Measurements from ENCODE around the gene ATL2. TPM values are rescaled to one million over a fixed set of nuclear protein-coding genes. Genes with fewer than 3 reads are reported as not detected.
"Not testable (repeated sequence)": the region's sequence is repeated elsewhere in the genome, so short reads cannot be mapped to it uniquely, and the experiment has no call there.

The ATL2 gene
- polyA plus RNA-seq, 4 donors, result 44.9 to 68.7 (median 64.8) TPM

- no peak for DNase-seq (ENCODE audit: low read depth in 4 of 4, low spot score in 3 of 4)
Measured at GRCh38 chr2:38277245-38278116, 99.6 kb downstream of the ATL2 start.

GRCh38 chr2:38274286-38275276 lies 102.5 kb downstream of the ATL2 start:
- peak in 3 of 4 donors; percentile 57 to 67 (median 62) for DNase-seq (ENCODE audit: low read depth in 4 of 4, low spot score in 3 of 4)

- DNase-seq (ENCODE audit: low read depth in 4 of 4, low spot score in 3 of 4), result no peak
Measured at GRCh38 chr2:38271697-38272096, 105.4 kb downstream of the ATL2 start.

DNA sequence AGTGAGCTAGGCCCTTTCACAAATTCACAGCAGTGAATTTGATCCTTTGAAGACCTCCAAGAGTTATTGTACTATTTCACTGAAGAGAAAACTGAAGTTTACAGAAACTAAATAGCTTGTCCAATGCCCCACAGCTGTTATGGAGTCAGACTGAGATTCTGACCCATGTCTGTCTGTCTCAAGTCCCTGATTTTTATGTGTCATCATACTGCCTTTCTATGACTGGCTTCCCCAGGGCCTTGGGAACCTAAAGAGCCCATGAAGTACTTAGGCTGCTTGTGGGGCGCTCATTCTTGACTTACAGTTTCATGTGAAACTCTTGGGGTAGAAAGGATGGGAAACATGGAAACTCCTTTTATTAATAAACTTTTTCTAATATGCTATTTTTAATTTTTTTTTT lies 107.7 kb downstream of the ATL2 start:
- DNase-seq (ENCODE audit: low read depth in 4 of 4, low spot score in 3 of 4), result no peak

- no peak for DNase-seq (ENCODE audit: low read depth in 4 of 4, low spot score in 3 of 4)
Measured at GRCh38 chr2:38268691-38269327, 108.3 kb downstream of the ATL2 start.

DNA sequence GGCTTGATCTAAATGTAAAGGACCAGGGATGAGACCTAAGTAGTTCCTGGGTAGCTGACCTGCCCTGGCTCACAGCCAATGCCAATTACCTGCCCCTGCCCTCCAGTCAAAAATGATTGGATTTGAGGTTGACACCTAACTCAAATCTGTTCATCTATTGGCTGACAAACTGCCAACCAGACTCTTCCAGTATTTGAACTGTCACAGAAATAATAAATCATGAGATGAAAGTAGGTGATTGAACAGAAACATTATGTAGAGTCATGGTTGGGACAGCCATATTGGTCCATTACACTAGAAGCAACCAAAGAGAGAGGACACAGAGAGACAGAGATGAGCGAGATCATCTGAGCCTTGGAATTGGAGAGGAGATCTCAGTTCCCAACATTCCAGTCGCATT lies 109.1 kb downstream of the ATL2 start:
- DNase-seq (ENCODE audit: low read depth in 4 of 4, low spot score in 3 of 4), result no peak

DNA sequence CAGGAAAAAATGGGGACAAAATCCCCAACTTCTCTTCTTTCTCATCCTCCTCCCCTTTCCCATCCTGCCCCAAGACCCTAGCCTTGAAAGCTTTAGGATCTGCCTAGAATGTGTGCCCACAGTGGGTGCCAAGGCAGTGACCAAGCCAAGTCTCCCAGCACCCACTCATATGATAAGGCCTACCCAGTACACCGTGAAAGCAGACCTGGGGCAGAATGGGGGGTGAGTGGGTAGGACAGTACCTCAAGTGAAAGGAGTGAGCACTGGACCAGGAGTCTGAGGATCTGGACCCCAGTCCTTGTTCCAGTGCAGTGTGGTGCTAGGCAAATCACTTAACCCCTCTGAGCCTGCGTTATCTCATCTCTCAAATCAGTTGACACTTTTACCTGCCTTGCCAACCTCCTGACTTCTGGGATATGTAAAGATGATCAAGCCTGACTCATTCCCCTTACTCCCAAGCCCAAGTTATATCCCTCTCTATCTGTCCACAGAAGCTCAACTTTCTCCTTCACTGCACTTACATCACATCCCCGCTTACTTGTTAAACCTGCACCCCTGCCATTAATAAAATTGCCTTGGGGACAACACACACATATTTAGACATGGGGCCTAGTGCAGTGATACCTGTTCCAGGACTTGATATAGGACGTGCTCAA lies 109.7 kb downstream of the ATL2 start:
- DNase-seq (ENCODE audit: low read depth in 4 of 4, low spot score in 3 of 4), result no peak

DNA sequence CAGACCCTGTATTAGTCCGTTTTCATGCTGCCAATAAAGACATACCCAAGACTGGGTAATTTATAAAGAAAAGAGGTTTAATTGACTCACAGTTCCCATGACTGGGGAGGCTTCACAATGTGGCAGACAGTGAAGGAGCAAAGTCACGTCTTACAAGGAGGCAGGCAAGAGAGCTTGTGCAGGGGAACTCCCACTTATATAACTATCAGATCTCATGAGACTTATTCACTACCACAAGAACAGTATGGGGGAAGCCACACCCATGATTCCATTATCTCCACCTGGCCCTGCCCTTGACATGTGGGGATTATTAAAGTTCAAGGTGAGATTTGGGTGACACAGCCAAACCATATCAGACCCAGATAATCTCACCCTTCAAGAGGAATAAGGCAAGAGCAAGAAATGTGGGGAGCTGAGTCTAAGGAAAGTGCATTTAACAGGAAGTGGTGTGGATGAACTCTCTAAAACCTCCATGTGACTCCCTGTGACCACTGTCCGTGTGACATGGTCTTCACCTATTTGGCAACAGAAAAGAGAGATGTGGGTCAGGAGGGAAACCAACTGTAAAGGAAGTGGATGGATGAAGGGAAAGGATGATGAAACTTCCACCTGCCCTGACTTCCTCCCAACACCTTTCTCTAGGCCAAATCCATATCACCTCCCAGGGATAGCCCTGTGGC lies 110.6 kb downstream of the ATL2 start:
- DNase-seq (ENCODE audit: low read depth in 4 of 4, low spot score in 3 of 4), result no peak

GRCh38 chr2:38265461-38265860 lies 111.6 kb downstream of the ATL2 start:
- DNase-seq (ENCODE audit: low read depth in 4 of 4, low spot score in 3 of 4), result no peak

DNA sequence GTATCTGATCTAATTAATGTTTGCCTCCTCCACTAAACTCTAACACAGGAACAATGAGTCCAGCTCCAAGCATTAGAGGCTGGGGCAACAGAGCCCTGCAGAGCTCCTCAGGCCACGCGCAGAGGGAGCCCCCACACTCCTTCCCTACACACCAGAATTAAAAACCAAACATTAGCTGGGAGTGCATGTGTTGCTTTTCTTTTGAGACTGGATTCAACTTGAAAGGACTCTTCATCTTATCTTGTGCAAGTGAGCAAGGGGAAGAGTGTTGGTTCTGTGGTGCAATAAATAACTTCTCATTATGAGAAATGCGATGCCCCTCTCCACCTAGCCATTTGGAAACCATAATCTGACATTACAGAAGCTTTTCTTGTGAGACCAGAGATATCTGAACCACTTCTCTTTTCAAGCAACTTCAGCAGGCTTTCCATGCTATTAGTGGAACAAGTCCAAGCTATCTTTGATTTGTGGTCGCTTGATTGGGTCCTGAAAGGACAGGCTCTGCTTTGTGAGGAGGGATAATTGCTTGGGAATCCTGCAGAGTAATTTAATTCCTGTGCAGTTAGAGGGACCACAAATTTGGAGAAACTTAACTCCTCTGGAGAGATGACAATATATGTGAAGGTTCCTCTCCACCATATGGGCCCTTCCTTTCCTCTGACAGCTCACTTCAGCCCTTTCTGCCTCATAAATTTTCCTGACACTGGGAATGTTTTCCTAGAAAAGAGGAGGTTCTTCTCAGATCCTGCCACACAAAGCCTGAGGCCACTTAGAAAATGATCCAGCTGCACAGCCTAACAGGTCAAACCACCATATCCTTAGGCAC lies 112.5 kb downstream of the ATL2 start:
- DNase-seq (ENCODE audit: low read depth in 4 of 4, low spot score in 3 of 4), result peak; percentile 78 to 88 (median 79)

DNA sequence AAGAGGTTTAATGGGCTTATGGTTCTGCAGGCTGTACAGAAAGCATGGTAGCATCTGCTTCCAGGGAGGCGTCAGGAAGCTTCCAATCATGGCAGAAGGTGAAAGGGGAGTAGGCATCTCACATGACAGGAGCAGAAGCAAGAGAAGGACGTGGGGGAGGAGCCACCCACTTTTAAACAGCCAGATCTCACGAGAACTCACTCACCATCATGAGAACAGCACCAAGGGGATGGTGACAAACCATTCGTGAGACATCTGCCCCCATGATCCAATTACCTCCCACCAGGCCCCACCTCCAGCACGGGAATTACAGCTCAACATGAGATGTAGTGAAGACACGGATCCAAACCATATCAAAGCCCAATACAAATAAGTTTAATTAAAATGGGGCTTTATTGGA lies 113.8 kb downstream of the ATL2 start:
- no peak for DNase-seq (ENCODE audit: low read depth in 4 of 4, low spot score in 3 of 4)

DNA sequence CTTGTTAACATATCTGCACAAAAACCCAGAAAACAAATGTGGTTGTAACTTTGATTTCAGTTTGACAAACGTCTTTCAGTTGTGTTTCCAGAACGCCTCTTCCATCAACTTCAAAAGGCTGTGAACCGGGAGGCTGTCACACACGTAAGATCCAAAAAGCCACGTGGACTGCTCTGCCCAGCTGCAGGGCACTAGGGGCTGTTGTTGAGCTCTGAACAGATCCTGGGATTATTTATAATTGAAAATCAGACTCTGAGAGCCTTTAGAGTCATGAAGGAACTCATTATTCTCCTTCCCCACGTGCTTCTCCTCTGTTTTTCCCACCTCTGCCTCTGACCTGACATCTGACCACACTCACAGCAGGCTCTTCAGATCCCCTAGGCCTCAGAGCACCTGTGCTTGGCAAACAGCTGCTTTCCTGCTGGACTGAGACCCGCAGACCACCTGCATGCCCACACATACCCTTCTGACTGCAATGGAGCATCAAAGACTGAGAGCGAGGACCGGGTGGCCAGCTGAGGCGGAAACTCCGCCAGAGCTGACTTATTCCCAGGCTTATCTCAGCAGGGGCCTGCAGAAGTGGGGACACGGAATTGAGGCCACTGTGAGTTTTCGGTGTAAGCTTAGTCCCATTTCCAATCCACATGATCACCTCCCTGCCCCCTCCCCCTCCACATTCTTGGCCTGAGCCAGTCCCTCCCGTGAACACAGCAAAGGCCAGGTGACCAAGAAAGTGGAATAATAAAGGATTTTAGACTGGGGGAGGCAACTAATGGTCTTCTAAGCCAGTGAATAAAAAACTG lies 114.8 kb downstream of the ATL2 start:
- DNase-seq (ENCODE audit: low read depth in 4 of 4, low spot score in 3 of 4), result no peak

GRCh38 chr2:38261569-38262068 lies 115.5 kb downstream of the ATL2 start:
- DNase-seq (ENCODE audit: low read depth in 4 of 4, low spot score in 3 of 4), result no peak

- DNase-seq (ENCODE audit: low read depth in 4 of 4, low spot score in 3 of 4), result no peak
Measured at GRCh38 chr2:38260972-38261371, 116.1 kb downstream of the ATL2 start.

- no peak for DNase-seq (ENCODE audit: low read depth in 4 of 4, low spot score in 3 of 4)
Measured at GRCh38 chr2:38260469-38260868, 116.6 kb downstream of the ATL2 start.

- DNase-seq (ENCODE audit: low read depth in 4 of 4, low spot score in 3 of 4), result no peak
Measured at GRCh38 chr2:38259311-38259710, 117.8 kb downstream of the ATL2 start.

DNA sequence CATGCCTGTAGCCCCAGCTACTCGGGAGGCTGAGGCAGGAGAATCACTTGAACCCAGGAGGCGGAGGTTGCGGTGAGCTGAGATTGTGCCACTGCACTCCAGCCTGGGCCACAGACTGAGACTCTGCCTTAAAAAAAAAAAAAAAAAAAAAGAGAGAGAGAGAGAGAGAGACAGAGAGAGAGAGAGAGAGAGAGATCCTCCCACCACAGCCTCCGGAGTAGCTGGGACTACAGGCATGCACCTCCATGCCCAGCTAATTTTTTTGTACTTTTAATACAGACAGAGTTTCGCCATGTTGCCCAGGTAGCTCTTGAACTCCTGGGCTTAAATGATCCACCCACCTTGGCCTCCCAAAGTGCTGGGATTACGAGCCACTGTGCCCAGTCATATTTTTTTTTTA lies 119.4 kb downstream of the ATL2 start:
- DNase-seq (ENCODE audit: low read depth in 4 of 4, low spot score in 3 of 4), result not testable (repeated sequence)

DNA sequence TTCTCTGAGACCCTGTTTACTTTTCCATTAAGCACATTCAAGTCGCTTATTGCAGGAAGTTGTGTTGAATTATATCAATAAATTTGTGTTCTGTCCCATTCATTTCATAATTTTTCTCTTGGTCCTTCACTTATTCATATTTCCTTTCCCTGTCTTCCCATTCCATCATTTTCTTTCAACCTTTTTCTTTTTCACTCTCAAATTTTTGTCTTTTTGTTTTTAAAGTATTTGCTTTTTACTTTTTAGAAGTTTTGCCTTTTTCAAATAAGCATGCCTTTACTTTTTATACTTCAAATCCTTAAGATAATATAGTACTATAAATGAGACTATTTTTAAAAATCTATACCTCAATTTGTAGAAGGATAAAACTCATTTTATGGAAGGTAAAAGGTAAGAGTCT lies 120.5 kb downstream of the ATL2 start:
- DNase-seq (ENCODE audit: low read depth in 4 of 4, low spot score in 3 of 4), result no peak

All from left renal pelvis (tissue), 4 donors.